EH (cell line): Measurements from ENCODE around the gene SLC7A6OS.

Source experiments
- DNase-seq: peaks from one replicate; pipeline ENCODE4 v3.0.0-alpha.2; 2015; ENCODE audit warnings: low read depth

SLC7A6OS gene

DNA sequence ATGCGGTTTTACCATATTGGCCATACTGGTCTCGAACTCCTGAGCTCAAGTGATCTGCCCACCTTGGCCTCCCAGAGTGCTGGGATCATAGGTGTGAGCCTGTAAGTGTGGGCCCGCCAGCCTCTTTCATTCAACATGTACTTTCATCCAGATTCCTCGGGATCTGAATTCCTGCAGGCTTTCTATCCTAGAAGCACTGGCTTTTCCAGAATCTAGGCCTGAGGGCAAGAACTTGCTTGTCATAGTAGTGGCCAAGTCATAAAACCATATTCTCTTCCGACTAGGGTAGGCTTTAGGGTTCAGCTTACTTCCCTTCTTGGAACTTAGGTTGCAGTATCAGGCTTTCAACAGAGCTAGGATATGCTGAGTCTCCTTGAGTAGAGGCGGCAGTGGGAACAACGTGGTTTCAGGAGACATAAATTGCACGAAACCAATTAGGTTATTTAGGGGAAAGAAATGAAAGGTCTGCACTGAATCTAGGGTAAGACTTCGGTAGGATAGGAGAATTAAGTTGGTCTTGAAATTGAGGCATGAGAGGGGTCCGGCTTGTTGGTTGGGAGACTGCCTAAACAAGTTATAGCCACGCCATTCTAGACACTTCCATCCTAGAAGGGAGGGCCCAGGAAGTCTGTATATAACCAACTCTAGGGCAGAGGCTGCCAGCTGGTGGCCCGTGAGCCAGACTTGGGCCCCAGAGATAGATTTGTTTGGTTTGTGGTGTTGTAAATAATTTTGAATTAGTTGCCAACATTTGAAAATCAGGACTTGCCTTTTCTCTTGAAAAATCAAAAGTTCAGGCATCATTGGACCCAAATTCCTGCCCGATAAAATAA, 30.8 kb downstream of the SLC7A6OS start:
- no peak for DNase-seq

DNA sequence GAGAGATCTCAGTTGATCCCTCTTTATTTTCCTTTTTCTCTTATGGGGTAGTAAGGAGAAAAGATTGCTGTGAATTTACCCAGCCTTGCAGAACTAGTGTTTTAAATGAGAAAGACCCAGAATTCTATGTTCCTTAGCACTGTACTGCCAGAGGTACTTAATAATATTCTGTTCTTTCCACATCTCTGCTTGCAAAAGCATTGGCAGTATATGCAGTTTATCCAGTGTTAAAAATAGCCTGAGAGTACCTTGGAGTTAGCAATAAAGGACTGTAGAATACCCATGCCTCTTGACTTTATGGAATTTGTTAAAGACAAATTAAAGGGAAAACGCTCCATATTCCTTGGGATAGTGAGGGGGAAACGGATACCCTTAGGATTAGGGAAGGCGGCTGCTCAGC, 34.5 kb downstream of the SLC7A6OS start:
- no peak for DNase-seq

DNA sequence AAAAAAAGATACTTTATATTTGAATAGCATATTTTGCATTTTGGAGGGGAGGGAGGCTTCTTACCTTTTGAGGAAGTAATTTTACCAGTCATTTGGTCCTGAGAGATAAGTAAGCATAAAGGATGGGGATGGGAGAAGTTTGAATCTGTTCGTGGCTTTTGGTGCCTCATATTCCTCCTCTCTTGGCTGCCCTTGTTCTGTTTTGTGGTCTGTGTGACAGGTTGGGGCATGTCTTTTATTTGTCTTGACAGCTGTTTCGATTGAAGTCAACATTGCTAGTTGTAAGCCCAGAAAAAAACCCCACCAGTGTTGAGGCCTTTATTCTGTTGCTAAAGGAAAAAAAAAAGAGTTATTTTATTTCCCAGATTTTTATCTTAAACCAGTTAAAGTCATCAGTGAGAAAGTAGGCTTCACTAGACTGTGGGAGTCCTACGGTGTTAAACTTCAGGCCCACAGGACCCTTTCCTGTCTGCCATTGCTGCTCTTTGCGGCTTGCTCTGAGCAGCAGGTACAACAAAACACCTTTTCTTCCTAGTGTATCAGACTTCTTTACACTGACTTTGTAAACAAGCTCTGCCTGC, 35.0 kb downstream of the SLC7A6OS start:
- DNase-seq: no peak

DNA sequence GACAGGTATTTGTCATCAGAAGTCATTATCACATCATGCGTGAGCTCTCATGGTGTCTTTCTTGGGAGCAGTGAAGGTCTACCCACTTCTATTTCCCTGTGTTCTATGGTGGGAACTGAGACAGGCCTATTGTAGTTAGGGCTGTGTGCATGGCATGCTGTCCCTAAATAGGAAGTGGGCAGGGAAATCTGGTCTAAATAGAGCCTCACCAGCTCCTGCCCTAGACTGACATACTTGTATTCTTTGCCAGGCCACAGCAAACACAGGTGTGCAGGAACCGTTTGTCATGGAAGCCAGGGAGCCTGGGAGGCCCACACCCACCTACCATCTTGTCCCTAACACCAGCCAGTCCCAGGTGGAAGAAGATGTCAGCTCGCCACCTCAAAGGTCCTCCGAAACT, 36.3 kb downstream of the SLC7A6OS start:
- no peak for DNase-seq

DNA sequence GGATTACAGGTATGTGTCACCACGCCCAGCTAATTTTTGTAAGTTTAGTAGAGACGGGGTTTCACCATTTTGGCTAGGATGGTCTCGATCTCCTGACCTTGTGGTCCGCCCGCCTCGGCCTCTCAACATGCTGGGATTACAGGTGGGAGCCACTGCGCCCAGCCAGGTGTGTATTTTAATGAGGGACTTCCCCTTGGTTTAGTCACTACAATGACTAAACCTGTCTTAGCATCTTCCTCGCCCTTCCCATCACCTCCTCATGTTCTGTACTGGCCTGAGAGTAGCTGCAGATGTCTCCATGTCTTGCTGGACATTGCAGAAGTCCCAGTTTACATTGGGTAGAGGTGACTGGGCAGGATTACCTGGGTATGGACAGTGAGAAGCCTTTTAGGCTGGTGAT, 36.9 kb downstream of the SLC7A6OS start:
- DNase-seq: no peak

DNA sequence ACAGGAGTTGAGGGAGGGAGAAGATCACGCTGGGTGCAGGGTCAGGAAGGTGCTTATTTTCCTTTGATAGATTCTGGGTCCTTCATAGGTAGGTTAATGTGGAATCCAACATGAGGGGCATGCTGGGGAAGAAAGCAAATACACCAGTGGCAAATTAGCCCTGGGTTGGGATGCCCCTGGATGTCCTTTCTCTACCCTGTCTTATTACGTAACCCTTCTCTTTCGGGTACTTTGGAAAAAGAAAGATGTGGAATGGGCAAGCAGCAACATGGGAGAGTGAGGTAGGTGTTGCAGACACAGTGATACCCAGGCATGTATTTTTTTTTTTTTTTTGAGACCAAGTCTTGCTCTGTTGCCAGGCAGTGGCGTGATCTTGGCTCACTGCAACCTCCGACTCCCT, 37.3 kb downstream of the SLC7A6OS start:
- no peak for DNase-seq

DNA sequence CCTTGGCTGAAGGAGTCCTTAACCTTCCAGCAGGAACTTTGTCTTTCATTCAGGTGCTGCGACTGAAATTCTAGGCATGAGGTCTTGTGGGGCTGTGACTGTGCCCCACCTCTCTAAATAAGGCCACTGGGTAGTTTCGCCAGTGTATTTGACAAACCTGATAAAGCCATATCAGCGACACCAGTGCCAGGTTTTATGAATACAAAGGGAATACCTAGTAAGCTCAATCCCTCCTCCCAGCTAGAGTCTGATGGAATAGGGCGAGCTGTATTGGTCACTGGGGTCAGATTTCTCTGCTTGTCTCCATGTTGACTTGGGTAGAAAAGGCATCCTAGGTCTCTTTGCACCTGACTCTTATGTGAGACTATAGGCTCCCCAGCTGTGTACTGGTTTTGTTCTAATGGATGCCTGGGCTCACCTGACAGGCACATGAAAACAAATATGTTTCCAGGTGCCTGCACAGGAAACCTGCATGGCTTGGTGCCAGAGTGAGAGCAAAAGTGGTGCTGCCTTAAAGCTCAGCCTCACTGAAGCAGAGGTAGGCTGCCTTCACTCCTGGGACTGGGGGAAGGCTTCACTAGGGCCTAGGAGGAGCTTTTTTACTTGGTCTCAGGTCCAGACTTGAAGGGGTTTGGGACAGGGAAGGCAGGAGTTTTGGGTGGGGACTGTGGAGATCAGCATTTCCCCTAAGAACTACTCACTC, 38.1 kb downstream of the SLC7A6OS start:
- no peak for DNase-seq

DNA sequence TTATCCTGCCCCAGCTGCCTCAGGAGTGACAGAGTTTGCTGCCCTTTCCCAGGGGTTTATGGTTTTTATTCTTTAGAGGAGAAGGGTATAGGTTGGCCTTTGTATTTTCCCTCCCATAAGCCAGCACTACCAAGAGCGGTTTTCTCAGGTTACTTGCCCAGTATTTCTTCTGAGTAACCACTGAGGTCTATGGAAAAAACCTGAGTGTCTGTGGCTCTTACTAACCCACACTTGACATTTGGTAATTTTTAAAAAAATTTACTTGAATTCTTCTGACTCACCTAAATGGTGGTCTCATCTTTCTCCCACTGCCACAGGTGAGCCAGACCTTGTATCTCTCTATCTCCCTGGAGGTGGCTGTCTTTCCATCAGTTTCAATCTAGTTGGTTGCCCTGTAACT, 40.4 kb downstream of the SLC7A6OS start:
- no peak for DNase-seq

DNA sequence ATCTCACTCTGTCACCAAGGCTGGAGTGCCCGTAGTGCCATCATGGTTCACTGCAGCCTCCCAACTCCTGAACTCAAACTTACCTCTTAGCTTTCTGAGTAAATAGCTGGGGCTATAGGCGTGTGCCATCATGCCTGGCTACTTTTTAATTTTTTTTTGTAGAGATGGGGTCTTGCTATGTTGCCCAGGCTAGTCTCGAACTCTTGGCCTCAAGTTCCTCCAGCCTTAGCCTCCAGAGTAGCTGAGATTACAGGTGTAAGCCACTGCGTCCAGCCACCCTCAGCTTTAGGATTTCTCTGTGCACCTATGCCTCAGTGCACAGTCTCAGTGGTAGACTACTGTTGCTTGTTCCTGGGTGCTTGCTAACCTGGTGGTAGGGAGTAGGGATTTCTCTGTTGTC, 41.0 kb downstream of the SLC7A6OS start:
- DNase-seq: no peak

DNA sequence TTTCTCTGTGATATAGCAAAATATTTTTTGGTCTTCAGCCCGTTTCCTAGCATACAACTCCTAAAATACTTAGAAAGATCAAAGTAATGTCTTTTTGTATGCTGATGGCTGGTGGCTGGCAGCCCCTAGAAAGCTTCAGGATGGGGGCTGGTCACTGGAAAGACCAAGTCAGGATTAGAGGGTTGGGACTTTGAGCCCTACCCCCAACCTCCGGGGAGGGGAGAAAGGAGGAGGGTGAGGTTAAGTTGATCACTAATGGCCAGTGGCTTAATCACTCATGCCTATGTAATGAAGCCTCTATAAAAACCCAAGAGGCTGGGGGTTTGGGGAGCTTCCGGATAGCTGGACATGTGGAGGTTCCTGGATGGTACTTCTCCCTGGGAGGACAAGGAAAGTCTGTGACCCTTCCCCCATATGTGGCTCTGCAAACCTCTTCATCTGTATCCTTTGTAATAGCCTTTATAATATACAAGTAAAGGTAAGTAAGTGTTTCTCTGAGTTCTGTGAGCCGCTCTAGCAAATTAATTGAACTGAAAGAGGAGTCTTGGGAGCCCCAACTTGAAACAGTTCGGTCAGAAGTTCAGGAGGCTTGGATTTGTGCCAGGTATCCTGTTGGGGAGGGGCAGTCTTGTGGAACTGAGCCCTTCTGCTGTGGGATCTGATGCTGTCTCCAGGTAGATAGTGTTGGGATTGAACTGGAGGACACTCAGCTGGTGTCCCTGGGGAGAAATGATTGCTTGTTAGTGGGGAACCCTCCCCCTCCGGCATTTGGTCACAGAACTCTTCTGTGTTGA, 42.9 kb downstream of the SLC7A6OS start:
- DNase-seq: peak; percentile 18

DNA sequence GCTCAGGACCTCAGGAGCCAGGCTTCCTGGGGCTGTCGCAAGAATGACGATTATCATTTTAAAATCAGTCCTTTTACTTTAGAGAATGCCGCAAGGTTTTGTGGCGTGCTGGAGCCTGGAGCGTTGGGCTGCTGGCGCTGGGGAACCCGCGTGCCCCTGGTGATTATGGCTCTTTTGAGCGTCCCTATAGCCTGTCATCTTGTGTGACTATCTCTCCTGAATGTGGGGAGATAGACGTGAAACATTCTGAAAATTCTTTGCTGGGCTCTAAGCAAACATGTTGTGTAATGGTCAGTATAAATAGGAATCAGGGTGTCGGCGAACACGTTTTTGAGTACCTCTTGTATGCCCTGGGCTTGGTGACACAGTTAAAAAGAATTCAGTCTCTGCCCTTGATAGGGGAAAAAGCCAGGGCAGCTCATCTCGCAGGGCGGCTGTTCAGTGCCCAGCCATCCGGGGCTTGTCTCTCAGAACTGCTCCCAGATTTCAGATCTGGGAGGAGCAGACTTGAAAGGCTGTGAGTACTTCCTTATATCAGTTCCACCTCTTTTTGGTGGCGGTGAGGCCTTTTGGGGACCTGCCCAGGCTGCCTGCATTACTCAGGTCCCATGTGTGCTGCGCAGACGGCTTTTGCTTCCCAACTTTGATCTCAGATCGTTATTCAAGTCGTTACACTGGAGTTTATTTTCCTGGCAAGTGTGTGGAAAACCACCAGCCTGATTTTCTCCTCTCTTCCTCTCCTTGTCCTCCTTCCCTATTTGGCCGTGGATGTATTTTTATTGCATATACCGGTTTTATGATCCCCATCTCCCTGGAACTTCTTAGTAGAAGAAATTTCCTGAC, 45.4 kb downstream of the SLC7A6OS start:
- DNase-seq: peak; percentile 95

DNA sequence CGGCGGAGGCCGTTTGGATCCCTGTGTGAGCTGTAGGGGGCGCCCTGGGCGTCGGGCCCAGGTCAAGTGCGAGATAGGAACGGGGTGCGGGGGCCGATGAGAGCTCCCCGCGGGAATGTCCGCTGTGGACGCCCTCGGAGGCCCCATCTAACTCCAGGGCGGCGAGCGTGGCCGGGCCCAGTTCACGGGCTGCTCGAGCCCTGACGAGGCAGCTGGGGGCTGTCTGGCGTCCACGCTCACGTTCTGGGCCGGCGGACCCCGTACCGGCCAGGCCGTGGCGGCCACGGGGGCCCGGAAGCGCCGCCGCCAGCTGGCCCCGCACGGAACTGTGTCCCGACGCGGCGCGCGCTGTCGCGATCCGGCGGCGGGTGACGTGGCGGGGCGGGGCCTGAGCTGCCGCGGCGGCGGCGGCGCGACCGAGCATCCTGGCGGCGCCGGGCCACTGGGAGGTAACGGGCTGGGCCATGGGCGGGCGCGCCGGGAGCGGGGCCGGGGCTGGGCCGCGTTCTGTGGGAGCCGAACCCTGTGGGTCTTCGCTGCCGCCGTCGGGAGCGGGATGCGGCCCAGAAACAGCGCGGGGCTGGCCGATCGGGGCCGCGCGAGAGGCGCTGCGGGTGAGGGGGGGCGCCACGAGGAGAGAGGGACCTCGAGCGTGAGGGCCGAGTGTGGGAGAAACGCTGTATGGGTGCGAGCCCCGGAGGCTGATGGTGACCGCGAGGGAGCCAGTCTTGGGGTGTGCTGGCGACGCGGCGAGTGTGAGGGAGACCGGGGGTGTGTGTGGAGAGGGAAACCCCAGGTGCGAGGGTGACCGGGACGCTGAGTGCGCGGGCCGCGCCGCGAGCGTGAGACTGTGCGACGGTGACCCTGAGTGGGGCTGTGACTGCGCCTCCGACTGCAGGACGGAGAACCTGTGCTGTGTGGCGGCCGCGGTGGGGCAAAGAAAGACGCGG, 46.3 kb downstream of the SLC7A6OS start, which contains the start of gene SLC7A6:
Gene SLC7A6 (plus strand): TSS at position 399 of the 950 bp plus-strand sequence. CDS start 10,201 bp downstream, outside the sequence.
- DNase-seq: peak; percentile 81

DNA sequence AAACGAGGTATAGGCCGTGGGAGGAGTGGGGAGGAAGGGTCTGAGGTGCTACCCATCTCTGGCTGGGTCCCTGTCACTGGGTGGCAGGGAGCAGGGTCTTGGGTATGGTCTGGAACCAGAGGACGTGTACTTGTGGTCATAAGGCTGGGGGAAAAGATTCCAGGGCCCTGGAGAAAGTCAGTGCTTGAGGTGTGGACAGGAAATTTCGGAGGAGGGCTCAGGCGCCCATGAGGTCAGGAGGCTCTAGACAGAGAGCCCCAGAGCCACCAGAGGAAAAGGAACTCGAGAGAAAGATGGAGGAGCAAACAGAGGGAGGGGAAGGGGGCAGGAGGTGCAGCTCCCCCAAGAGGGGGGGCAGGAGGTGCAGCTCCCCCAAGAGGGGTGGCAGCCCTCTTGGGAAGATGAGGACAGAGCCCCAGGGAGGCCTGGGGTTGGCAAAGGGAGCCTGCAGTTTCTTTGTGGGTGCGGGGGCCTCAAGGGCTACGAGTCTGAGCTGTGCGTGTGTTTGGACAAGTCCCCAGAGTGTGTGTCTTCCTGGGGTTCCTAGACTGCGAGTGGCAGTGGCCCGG, 47.1 kb downstream of the SLC7A6OS start:
- DNase-seq: no peak

DNA sequence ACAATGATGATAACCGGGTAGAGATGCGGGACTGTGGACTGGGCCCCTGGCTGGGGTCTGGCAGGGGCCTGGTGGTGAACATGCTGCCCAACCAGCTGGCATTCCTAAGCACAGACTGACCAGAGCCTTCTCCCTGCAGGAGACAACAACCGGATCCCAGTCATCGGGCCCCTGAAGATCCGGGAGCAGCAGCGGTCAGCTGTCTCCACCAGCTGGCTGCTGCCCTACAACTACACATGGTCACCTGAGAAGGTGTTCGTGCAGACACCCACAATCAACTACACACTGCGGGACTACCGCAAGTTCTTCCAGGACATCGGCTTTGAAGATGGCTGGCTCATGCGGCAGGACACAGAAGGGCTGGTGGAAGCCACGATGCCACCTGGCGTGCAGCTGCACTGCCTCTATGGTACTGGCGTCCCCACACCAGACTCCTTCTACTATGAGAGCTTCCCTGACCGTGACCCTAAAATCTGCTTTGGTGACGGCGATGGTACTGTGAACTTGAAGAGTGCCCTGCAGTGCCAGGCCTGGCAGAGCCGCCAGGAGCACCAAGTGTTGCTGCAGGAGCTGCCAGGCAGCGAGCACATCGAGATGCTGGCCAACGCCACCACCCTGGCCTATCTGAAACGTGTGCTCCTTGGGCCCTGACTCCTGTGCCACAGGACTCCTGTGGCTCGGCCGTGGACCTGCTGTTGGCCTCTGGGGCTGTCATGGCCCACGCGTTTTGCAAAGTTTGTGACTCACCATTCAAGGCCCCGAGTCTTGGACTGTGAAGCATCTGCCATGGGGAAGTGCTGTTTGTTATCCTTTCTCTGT, 51.5 kb downstream of the SLC7A6OS start:
- no peak for DNase-seq

DNA sequence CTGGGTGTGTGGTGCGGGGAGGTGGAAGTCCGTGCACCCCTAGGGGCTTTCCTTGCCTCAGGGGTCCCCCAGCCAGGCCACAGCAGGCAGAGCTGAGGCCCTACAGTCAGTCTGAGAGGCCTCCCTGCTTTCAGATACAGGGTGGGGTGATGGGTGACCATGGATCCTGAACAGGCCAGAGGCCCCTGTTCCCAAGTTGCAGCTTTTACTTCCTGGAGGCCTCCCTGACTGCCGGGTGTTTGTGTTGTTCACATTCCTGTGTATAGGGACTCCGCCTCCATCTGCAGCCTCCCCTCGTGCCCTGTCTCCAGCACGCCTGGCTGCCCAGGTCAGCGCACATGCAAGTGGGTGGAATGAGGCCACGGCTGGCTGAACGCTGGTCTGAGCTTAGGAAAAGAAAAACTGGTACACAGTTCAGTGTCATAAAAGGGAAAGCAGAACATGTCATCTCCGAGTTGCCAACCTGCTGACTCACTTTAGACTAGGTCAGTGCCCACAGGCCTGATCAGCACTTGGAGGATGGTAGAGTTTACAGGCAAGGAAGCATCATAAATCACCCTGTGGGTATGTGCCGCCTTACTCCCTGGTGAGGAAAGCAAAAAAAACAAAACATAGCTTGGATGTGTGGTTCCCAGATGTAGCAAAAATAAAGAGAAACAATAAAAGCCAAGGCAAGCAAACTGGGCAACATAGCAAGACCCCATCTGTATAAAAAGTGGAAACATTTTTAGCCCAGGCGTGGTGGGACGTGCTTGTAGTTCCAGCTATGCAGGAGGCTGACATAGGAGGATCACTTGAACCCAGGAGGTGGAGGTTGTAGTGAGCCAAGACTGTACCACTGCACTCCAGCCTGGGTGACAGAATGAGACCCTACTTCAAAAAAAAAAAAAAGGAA, 52.6 kb downstream of the SLC7A6OS start:
- peak; percentile 84 for DNase-seq

DNA sequence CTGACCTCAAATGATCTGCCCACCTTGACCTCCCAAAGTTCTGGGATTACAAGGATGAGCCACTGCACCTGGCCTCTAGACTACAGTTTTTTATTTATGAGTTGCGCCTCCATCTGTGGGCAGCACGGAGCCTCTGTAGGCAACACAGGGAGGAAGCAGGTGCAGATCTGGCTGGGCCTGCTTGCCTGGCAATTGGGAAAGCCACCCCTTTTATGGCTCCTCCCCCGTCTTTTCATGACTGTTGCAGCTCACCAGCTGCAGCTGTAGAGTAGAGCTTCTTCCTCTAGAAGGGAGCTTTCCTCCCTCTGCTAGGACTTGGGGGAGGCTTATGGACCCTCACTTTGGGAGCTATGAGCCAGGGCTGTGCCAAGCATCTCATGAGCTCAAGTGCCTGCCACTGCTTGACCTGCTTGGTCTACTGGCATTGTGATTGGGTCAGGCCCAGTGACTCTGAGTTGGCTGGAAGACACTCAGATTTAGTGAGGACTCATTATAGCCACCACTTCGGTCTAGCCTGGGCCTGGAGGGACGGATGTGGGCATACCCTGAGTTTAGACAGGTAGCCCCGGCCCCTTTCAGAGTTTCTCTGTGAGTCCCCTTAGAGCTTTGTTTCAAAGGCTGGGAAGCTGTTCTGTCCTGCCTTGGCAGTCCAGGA, 53.4 kb downstream of the SLC7A6OS start:
- peak; percentile 31 for DNase-seq

DNA sequence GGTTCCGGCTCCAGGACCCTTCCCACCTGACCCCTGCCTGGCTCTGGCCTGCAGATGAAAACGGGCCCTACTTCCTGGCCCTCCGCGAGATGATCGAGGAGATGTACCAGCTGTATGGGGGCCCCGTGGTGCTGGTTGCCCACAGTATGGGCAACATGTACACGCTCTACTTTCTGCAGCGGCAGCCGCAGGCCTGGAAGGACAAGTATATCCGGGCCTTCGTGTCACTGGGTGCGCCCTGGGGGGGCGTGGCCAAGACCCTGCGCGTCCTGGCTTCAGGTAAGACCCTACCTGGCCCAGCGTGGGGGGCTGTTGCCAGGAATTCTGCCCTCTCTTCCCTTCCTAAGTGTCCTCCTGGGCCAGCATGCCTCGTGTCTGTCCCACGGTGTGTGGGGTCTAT, 55.0 kb downstream of the SLC7A6OS start:
- no peak for DNase-seq
